Measurements from ENCODE around the gene INTS6. TPM values are rescaled to one million over a fixed set of nuclear protein-coding genes. Genes with fewer than 3 reads are reported as not detected.

Gene INTS6
- total RNA-seq, 4 donors from 2014 or later, result 24.3 to 34.5 (median 28.9) TPM

DNA sequence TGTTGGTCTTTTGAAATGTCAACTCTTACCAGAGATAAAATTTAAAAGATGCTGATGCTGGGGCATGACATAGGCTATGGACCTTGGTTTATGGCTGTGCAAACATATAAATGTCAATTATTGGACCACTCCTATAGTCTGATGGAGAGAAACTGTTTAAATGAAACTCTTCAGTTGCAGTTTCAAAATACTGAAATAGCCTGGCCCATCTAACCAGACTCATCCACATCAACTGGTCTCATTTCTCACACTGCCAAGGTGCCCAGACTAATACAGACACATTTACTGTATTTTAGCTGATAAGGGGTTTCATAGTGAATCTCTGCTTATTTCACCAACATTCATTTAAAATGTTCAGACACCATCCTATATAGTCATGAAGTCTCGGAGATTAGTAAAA is 93.5 kb downstream of the INTS6 start:
- Histone ChIP-seq H3K4me3 (no peak overlapping the region), H3K27ac (replicated peaks in 1 of 4) (no peak overlapping the region), H3K4me1 (peaks cover 0 to 21% (median 13%) of the 10 kb centered on the region in 4 donors), H3K27me3 (no peaks in the 10 kb centered on the region), H3K36me3 (peaks cover 0 to 30% (median 2%) of the 10 kb centered on the region in 4 donors), H3K9me3 (no peaks in the 10 kb centered on the region)
- TF ChIP-seq POLR2A (IDR thresholded peaks at IDR 0.05; ENCODE audit: low read depth) (no peak), EP300 (IDR thresholded peaks at IDR 0.05) (no peak), POLR2AphosphoS5 (IDR thresholded peaks at IDR 0.05) (no peak)
- TF ChIP-seq, protein P1, sequence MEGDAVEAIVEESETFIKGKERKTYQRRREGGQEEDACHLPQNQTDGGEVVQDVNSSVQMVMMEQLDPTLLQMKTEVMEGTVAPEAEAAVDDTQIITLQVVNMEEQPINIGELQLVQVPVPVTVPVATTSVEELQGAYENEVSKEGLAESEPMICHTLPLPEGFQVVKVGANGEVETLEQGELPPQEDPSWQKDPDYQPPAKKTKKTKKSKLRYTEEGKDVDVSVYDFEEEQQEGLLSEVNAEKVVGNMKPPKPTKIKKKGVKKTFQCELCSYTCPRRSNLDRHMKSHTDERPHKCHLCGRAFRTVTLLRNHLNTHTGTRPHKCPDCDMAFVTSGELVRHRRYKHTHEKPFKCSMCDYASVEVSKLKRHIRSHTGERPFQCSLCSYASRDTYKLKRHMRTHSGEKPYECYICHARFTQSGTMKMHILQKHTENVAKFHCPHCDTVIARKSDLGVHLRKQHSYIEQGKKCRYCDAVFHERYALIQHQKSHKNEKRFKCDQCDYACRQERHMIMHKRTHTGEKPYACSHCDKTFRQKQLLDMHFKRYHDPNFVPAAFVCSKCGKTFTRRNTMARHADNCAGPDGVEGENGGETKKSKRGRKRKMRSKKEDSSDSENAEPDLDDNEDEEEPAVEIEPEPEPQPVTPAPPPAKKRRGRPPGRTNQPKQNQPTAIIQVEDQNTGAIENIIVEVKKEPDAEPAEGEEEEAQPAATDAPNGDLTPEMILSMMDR (IDR thresholded peaks at IDR 0.05), result no peak
- DNase-seq (ENCODE audit: extremely low spot score), result no peak
- 93% methylated on average over 1 of the region's 1 CpG for WGBS
- intact Hi-C loops (cut with DNase I), result no loop called here

DNA sequence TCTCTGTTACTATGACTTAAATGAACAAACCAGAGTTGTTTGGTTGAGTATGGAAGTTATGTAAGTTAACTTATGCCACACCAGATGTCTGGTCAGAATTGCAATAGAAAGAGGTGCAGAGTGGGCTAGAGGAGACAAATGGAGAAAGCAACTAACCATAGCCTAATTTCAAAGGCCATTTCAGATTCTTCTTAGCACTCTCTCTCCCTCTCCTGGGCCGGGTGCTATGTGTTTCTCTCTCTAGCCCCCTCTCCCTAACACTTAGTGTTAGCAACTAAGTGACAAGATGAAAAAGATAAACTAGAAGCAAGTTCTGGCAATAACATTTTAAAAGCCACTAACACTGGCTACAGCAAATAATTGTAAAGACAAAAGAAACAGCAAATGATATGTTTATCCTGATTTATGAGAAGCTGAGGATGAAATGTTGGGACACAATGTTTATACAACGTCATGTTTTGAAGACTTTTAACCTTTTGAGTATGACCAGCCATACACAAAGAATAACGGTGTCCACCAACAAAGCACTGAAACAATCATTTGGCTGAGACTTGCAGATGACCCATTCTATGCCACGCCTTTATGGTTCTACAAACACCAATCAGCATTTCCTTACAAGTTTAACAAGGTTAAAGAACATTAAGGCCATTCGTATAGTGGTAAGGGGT is 94.8 kb downstream of the INTS6 start:
- DNase-seq (ENCODE audit: extremely low spot score), result no peak
- Histone ChIP-seq H3K36me3 (peaks cover 0 to 20% (median 0%) of the 10 kb centered on the region in 4 donors), H3K9me3 (no peaks in the 10 kb centered on the region), H3K4me1 (peaks cover 0 to 21% (median 13%) of the 10 kb centered on the region in 4 donors), H3K27me3 (no peaks in the 10 kb centered on the region), H3K27ac (replicated peaks in 1 of 4) (no peak overlapping the region), H3K4me3 (no peak overlapping the region)
- no peak for TF ChIP-seq POLR2A (IDR thresholded peaks at IDR 0.05; ENCODE audit: low read depth)
- no peak for TF ChIP-seq POLR2AphosphoS5 (IDR thresholded peaks at IDR 0.05)
- TF ChIP-seq EP300 (IDR thresholded peaks at IDR 0.05), result no peak
- TF ChIP-seq, protein P1 (IDR thresholded peaks at IDR 0.05), result no peak
- WGBS, result 48% methylated on average over 5 of the region's 5 CpGs
- intact Hi-C loops (cut with DNase I), result no loop called here

DNA sequence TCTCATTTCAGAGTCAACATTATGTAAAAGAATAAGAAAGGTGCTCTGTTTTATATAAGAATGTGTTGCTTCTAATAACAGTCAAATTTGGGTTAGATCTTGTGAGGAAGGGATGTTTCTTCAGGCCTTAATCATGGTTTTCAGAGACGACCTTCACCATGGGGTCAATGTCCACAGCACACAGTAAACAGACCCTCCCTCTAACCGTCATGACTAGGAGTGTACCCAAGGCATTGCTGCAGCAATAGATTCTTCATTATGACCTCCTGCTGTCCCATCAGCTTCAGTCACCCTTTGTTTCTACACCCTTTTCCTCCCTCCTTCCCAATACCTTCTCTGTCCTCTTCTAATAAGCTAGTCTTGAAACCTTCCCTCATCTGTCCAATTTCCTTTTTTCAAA is 97.6 kb downstream of the INTS6 start:
- H3K27ac ChIP-seq (replicated peaks in 1 of 4), result no peak overlapping the region
- WGBS, result 97% methylated on average over 2 of the region's 2 CpGs
- no peaks in the 10 kb centered on the region for H3K27me3 ChIP-seq
- TF ChIP-seq EP300 (IDR thresholded peaks at IDR 0.05) (no peak), POLR2AphosphoS5 (IDR thresholded peaks at IDR 0.05) (no peak), POLR2A (IDR thresholded peaks at IDR 0.05; ENCODE audit: low read depth) (no peak)
- TF ChIP-seq, protein P1 (IDR thresholded peaks at IDR 0.05), result no peak
- H3K9me3 ChIP-seq, result no peaks in the 10 kb centered on the region
- intact Hi-C loops (cut with DNase I), result no loop called here
- H3K36me3 ChIP-seq, result no peaks in the 10 kb centered on the region
- peaks cover 0 to 21% (median 13%) of the 10 kb centered on the region in 4 donors for H3K4me1 ChIP-seq
- no peak for DNase-seq (ENCODE audit: extremely low spot score)
- H3K4me3 ChIP-seq, result no peak overlapping the region

DNA sequence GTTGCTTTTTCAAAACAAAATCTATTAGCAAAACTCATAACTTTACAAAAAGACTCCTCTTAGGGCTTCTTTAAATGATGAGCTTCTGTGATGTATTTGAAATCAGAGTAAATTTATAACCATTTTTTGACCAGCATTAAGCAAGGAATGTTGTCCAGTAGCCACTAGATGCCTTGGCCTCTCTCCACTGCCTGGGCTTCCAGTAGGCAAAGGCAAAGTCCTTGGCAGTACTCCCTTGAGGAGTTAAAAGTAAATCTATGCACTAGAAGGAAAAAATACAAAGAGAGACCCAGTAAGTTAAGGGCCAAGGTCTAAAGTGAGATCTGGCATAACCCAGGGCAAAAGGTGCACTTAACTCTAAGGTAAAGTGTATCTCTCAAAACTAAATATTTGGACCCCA is 103.8 kb downstream of the INTS6 start:
- H3K36me3 ChIP-seq, result peaks cover 0 to 4% (median 0%) of the 10 kb centered on the region in 4 donors
- TF ChIP-seq EP300 (IDR thresholded peaks at IDR 0.05) (no peak), POLR2A (IDR thresholded peaks at IDR 0.05; ENCODE audit: low read depth) (no peak), POLR2AphosphoS5 (IDR thresholded peaks at IDR 0.05) (no peak)
- TF ChIP-seq, protein P1 (IDR thresholded peaks at IDR 0.05), result no peak
- no peaks in the 10 kb centered on the region for H3K27me3 ChIP-seq
- DNase-seq (ENCODE audit: extremely low spot score), result no peak
- intact Hi-C loops (cut with DNase I), result no loop called here
- H3K4me3 ChIP-seq, result no peak overlapping the region
- H3K4me1 ChIP-seq, result no peaks in the 10 kb centered on the region
- no peak overlapping the region for H3K27ac ChIP-seq (replicated peaks in 1 of 4)
- H3K9me3 ChIP-seq, result no peaks in the 10 kb centered on the region

All from esophagus muscularis mucosa (tissue), 4 donors.